BLaER1 (cell line): ENCODE results near the gene VTCN1.
"Not testable (repeated sequence)": the region's sequence is repeated elsewhere in the genome, so short reads cannot be mapped to it uniquely, and the experiment has no call there.

Source experiments
- H3K27ac ChIP-seq: shearing (Covaris generic); formaldehyde crosslinking; 2 replicates; pipeline ENCODE4 v1.8.1; 2022
- H3K27me3 ChIP-seq: shearing (Covaris generic); formaldehyde crosslinking; 2 replicates; pipeline ENCODE4 v1.8.1; 2022
- H3K36me3 ChIP-seq: shearing (Covaris generic); formaldehyde crosslinking; 2 replicates; pipeline ENCODE4 v1.8.1; 2022
- H3K4me1 ChIP-seq: shearing (Covaris generic); formaldehyde crosslinking; 2 replicates; pipeline ENCODE4 v1.8.1; 2022
- H3K4me2 ChIP-seq: shearing (Covaris generic); formaldehyde crosslinking; 2 replicates; pipeline ENCODE4 v1.8.1; 2022
- H3K4me3 ChIP-seq: shearing (Covaris generic); formaldehyde crosslinking; 2 replicates; pipeline ENCODE4 v1.8.1; 2022
- H3K9ac ChIP-seq: shearing (Covaris generic); formaldehyde crosslinking; 2 replicates; pipeline ENCODE4 v1.8.1; 2022
- H3K9me3 ChIP-seq: shearing (Covaris generic); formaldehyde crosslinking; 2 replicates; pipeline ENCODE4 v1.8.1; 2022
- H4K20me1 ChIP-seq: shearing (Covaris generic); formaldehyde crosslinking; 2 replicates; pipeline ENCODE4 v1.8.1; 2022
- Cebpa-rat ChIP-seq: shearing (Covaris generic); IDR thresholded peaks from 2 replicates; pipeline ENCODE4 v1.8.1; 2022

VTCN1 gene

GRCh38 chr1:117135329-117135728 is 75.4 kb downstream of the VTCN1 start:
- Histone ChIP-seq H3K9ac (no peak overlapping the region), H3K4me2 (no peak overlapping the region), H3K27me3 (no peaks in the 10 kb centered on the region), H3K27ac (no peak overlapping the region), H3K9me3 (no peaks in the 10 kb centered on the region), H3K4me1 (no peaks in the 10 kb centered on the region), H3K36me3 (no peaks in the 10 kb centered on the region), H4K20me1 (no peaks in the 10 kb centered on the region), H3K4me3 (no peak overlapping the region)
- TF ChIP-seq Cebpa-rat, result no peak

GRCh38 chr1:117130526-117130925 is 80.2 kb downstream of the VTCN1 start:
- no peak overlapping the region for H3K9ac ChIP-seq
- no peaks in the 10 kb centered on the region for H3K36me3 ChIP-seq
- TF ChIP-seq Cebpa-rat, result no peak
- no peaks in the 10 kb centered on the region for H3K27me3 ChIP-seq
- H3K27ac ChIP-seq, result no peak overlapping the region
- no peaks in the 10 kb centered on the region for H3K9me3 ChIP-seq
- no peaks in the 10 kb centered on the region for H3K4me1 ChIP-seq
- H3K4me2 ChIP-seq, result no peak overlapping the region
- H4K20me1 ChIP-seq, result no peaks in the 10 kb centered on the region
- H3K4me3 ChIP-seq, result no peak overlapping the region

- Histone ChIP-seq H3K9ac (no peak overlapping the region), H3K4me3 (no peak overlapping the region), H3K27me3 (no peaks in the 10 kb centered on the region), H4K20me1 (no peaks in the 10 kb centered on the region), H3K36me3 (no peaks in the 10 kb centered on the region), H3K9me3 (no peaks in the 10 kb centered on the region), H3K4me1 (no peaks in the 10 kb centered on the region), H3K4me2 (no peak overlapping the region), H3K27ac (no peak overlapping the region)
- no peak for TF ChIP-seq Cebpa-rat
These were observed 82.2 kb downstream of the VTCN1 start for GRCh38 chr1:117128323-117129079.

- no peaks in the 10 kb centered on the region for H3K27me3 ChIP-seq
- H3K4me1 ChIP-seq, result no peaks in the 10 kb centered on the region
- H3K36me3 ChIP-seq, result no peaks in the 10 kb centered on the region
- H3K4me2 ChIP-seq, result no peak overlapping the region
- H3K27ac ChIP-seq, result no peak overlapping the region
- no peaks in the 10 kb centered on the region for H4K20me1 ChIP-seq
- no peak overlapping the region for H3K9ac ChIP-seq
- TF ChIP-seq Cebpa-rat, result no peak
- no peaks in the 10 kb centered on the region for H3K9me3 ChIP-seq
- no peak overlapping the region for H3K4me3 ChIP-seq
These were observed 82.9 kb downstream of the VTCN1 start for GRCh38 chr1:117127795-117128194.

- no peak overlapping the region for H3K9ac ChIP-seq
- no peaks in the 10 kb centered on the region for H4K20me1 ChIP-seq
- peaks cover 9% of the 10 kb centered on the region for H3K4me1 ChIP-seq
- no peak overlapping the region for H3K4me2 ChIP-seq
- no peaks in the 10 kb centered on the region for H3K36me3 ChIP-seq
- no peak overlapping the region for H3K4me3 ChIP-seq
- no peak overlapping the region for H3K27ac ChIP-seq
- no peaks in the 10 kb centered on the region for H3K9me3 ChIP-seq
- peaks cover 12% of the 10 kb centered on the region; the same call in 1 of the 2 replicates for H3K27me3 ChIP-seq
- TF ChIP-seq Cebpa-rat, result no peak
These were observed 86.1 kb downstream of the VTCN1 start for GRCh38 chr1:117124661-117125060.

- Histone ChIP-seq H3K9me3 (no peaks in the 10 kb centered on the region), H3K36me3 (peaks cover under 1% of the 10 kb centered on the region; the same call in 1 of the 2 replicates), H4K20me1 (no peaks in the 10 kb centered on the region), H3K27ac (no peak overlapping the region), H3K27me3 (peaks cover 12% of the 10 kb centered on the region; the same call in 1 of the 2 replicates), H3K9ac (no peak overlapping the region), H3K4me1 (peaks cover 9% of the 10 kb centered on the region), H3K4me3 (no peak overlapping the region), H3K4me2 (no peak overlapping the region)
- no peak for TF ChIP-seq Cebpa-rat
These were observed 87.5 kb downstream of the VTCN1 start for GRCh38 chr1:117123274-117123673.

- no peak overlapping the region for H3K27ac ChIP-seq
- peaks cover 9% of the 10 kb centered on the region for H3K4me1 ChIP-seq
- peaks cover 3% of the 10 kb centered on the region; the same call in 1 of the 2 replicates for H3K36me3 ChIP-seq
- no peaks in the 10 kb centered on the region for H4K20me1 ChIP-seq
- peak overlapping the region; percentile 77; the same call in 1 of the 2 replicates for H3K9ac ChIP-seq
- peak overlapping the region; percentile 71 for H3K4me3 ChIP-seq
- no peak for TF ChIP-seq Cebpa-rat
- peaks cover 12% of the 10 kb centered on the region; the same call in 1 of the 2 replicates for H3K27me3 ChIP-seq
- no peaks in the 10 kb centered on the region for H3K9me3 ChIP-seq
- H3K4me2 ChIP-seq, result peak overlapping the region; percentile 94
These were observed 88.2 kb downstream of the VTCN1 start for GRCh38 chr1:117122330-117123025.

GRCh38 chr1:117121589-117122329 is 89.0 kb downstream of the VTCN1 start, which contains the start of gene TRIM45:
Gene TRIM45 (minus strand): TSS chr1:117121749. CDS start chr1:117121201, 548 bp downstream.
- Histone ChIP-seq H4K20me1 (no peaks in the 10 kb centered on the region), H3K27me3 (peaks cover 12% of the 10 kb centered on the region; the same call in 1 of the 2 replicates), H3K9me3 (no peaks in the 10 kb centered on the region), H3K27ac (peak within 1 kb of the TSS; percentile 50; the same call in 1 of the 2 replicates), H3K4me3 (peak within 1 kb of the TSS; percentile 71), H3K4me2 (peak within 1 kb of the TSS; percentile 94), H3K4me1 (peaks cover 9% of the 10 kb centered on the region), H3K36me3 (peaks cover 3% of the 10 kb centered on the region; the same call in 1 of the 2 replicates), H3K9ac (peak within 1 kb of the TSS; percentile 77)
- TF ChIP-seq Cebpa-rat, result no peak

- Histone ChIP-seq H3K9ac (peak overlapping the region; percentile 77), H3K4me2 (peak overlapping the region; percentile 94), H3K36me3 (peaks cover 3% of the 10 kb centered on the region; the same call in 1 of the 2 replicates), H3K27ac (peak overlapping the region; percentile 31; the same call in 1 of the 2 replicates), H3K4me3 (peak overlapping the region; percentile 71), H3K27me3 (peaks cover 12% of the 10 kb centered on the region; the same call in 1 of the 2 replicates), H3K4me1 (peaks cover 9% of the 10 kb centered on the region), H4K20me1 (no peaks in the 10 kb centered on the region), H3K9me3 (no peaks in the 10 kb centered on the region)
- no peak for TF ChIP-seq Cebpa-rat
These were observed 89.7 kb downstream of the VTCN1 start for GRCh38 chr1:117120774-117121588.

- H3K9me3 ChIP-seq, H3K4me3 ChIP-seq, H4K20me1 ChIP-seq, H3K4me1 ChIP-seq, H3K4me2 ChIP-seq, H3K36me3 ChIP-seq, H3K27ac ChIP-seq, H3K9ac ChIP-seq: not testable (repeated sequence)
- H3K27me3 ChIP-seq, result peaks cover 12% of the 10 kb centered on the region; the same call in 1 of the 2 replicates
These were observed 91.6 kb downstream of the VTCN1 start for GRCh38 chr1:117119144-117119543.
